Activated CD4-positive, alpha-beta T cell treated with anti-CD3 and anti-CD28 coated beads, Interleukin-2, amount 10 ng/mL, durations not matched to agents 24 days and 14 days (primary cell): ENCODE data around the gene DNAJB2. TPM values are rescaled to one million over a fixed set of nuclear protein-coding genes. Genes with fewer than 3 reads are reported as not detected.

Source experiments
- DNase-seq: peaks from one replicate; pipeline ENCODE4 v3.0.0; 2022
- H3K27ac Mint-ChIP-seq: one replicate; pipeline ENCODE4 v1.8.0; 2022; ENCODE audit warnings: mild to moderate bottlenecking, mixed read lengths
- H3K27me3 Mint-ChIP-seq: one replicate; pipeline ENCODE4 v1.8.0; 2022; ENCODE audit warnings: mixed read lengths
- H3K36me3 Mint-ChIP-seq: one replicate; pipeline ENCODE4 v1.8.0; 2022; ENCODE audit warnings: low read depth, mild to moderate bottlenecking, mixed read lengths
- H3K4me1 Mint-ChIP-seq: one replicate; pipeline ENCODE4 v1.8.0; 2021; ENCODE audit warnings: mixed read lengths
- H3K4me3 Mint-ChIP-seq: one replicate; pipeline ENCODE4 v1.8.0; 2022; ENCODE audit warnings: mild to moderate bottlenecking, moderate library complexity, mixed read lengths
- H3K9me3 Mint-ChIP-seq: one replicate; pipeline ENCODE4 v1.8.0; 2021; ENCODE audit warnings: mixed read lengths
- intact Hi-C: fragments of 100-400 bp; cut with micrococcal nuclease; formaldehyde crosslinking; loops from one replicate; pipeline ENCODE4 v1.15.1; 2023
- total RNA-seq: library from RNA; stranded (reverse); gene quantifications from 2 replicates; pipeline ENCODE4 v1.2.3, GENCODE V29; 2022

Gene DNAJB2
- total RNA-seq, 1 donor from 2014 or later, result 52.4 TPM

DNA sequence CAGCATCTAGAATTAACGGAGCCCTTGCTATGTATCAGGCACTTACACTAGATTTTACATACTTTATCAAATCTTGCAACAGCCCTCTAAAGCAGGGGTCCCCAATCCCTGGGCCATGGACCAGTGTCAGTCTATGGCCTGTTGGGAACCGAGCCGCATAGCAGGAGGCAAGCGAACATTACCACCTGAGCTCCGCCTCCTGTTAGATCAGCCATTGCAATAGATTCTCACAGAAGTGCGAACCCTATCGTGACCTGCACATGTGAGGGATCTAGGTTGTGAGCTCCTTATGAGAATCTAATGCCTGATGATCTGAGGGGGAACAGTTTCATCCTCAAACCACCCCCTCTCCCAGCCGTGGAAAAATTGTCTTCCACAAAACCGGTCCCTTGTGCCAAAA is 13.4 kb downstream of the DNAJB2 start:
- H3K27me3 Mint-ChIP-seq, result no peaks in the 10 kb centered on the region
- H3K27ac Mint-ChIP-seq, result no peak overlapping the region
- no peaks in the 10 kb centered on the region for H3K9me3 Mint-ChIP-seq
- no peaks in the 10 kb centered on the region for H3K36me3 Mint-ChIP-seq
- H3K4me3 Mint-ChIP-seq, result no peak overlapping the region
- peaks cover 12% of the 10 kb centered on the region for H3K4me1 Mint-ChIP-seq
- intact Hi-C loops, result no loop called here
- no peak for DNase-seq

DNA sequence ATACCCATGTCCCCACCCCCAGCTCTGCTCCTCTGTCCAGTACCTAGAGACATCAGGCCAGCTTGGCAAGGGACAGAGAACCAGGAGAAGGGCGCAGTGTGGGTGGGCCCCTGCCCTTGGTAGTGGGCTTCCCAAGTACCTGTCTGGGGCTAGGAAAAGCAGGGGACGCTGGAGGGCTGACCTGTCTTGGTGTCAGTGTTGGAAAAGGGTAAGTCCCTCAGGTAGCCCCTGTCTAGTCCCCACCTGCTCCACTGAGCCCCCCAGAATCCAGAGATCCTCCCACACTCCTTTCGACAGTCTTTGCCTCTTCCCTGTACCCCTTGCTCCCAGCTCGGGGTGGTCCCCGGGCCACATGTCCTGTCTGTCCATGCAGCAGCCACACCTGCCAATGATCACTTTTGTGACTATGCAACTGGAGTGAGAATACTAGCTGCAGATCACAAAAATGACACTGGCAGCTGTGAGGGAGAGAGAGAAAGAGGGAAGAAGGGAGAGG is 14.6 kb downstream of the DNAJB2 start:
- Mint-ChIP-seq H3K4me1 (peaks cover 13% of the 10 kb centered on the region), H3K9me3 (no peaks in the 10 kb centered on the region), H3K27ac (peak overlapping the region; percentile 97), H3K27me3 (peaks cover 1% of the 10 kb centered on the region), H3K36me3 (no peaks in the 10 kb centered on the region), H3K4me3 (peak overlapping the region; percentile 84)
- DNase-seq, result no peak
- intact Hi-C loops, result loop anchor here (1.0 to 2.0 kb wide), 5 partner anchors 14 to 117 kb away; partner anchors contain the start of genes ABCB6, CNPPD1, DNAJB2 and DNPEP

DNA sequence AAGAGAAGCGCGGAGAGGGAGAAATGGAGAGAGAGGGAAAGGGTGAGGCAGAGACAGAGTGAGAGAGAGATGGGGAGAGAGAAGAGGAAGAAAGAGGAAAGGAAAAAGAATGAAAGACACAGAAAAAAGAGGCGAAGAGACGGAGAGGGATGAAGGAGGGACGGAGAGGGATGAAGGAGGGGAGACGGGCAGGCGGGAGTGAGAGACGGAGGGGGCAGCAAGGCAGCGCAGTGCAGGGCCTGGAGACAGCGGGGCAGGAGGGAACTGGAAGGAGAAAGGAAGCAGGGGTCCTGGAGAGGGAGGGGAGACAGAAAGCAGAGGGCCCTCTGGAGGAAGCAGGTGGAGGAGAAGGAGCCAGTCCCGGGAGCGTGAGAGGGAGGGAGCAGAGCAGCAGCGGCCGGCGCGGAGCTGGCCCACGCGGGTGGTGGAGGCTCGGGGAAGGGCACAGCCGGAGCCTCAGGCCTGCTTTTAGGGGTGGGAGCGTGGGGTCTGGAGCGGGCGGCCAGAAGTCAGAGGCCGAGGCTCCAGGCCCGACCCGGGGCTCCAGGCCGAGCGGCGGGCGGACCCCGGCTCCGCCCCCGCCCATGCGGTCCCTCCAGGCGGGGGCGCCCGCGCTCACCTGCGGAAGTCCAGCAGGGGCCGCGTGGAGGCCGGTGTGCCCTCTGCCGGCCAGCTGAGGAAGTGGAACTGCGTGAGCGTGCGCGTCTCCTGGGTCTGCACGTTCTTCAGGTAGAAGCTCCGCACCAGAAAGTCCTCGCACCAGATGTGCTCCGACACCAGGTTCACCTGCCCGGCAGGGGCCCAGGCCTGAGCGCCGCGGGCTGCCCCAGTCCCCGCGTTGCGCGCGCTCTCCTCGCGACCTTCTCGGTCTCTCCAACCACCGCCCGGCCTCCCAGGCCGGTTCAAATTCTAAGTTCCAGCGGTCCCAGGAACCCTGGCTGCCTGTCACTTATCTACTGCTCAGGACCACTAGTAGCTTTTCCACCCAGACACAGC is 15.5 kb downstream of the DNAJB2 start:
- Mint-ChIP-seq H3K9me3 (no peaks in the 10 kb centered on the region), H3K36me3 (no peaks in the 10 kb centered on the region), H3K4me3 (peak overlapping the region; percentile 84), H3K27me3 (peaks cover 6% of the 10 kb centered on the region), H3K27ac (peak overlapping the region; percentile 97), H3K4me1 (peaks cover 17% of the 10 kb centered on the region)
- peak; percentile 97 for DNase-seq
- intact Hi-C loops, result loop anchor here (1.0 to 2.0 kb wide), 6 partner anchors 15 to 118 kb away; partner anchors contain the start of genes ABCB6, CNPPD1, DNAJB2 and DNPEP

DNA sequence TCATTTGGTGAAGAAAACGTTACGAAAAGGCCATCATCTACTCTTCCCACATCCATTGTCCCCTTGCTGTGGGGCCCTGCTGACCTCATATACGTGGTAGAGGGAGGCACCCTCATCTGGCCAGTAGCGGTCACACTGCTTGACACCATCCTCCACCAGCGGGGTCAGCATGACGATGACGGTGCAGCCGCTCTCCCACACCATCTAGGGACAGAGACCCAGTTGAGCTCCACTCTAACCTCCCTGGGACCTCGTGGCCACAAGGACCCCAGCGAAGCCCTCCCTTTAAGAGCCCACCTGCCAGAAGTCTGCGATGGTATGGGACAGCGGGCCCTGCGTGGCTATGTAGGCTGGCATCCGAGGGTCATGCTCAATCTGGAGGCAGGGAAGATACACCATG is 17.0 kb downstream of the DNAJB2 start:
- H3K36me3 Mint-ChIP-seq, result no peaks in the 10 kb centered on the region
- H3K4me1 Mint-ChIP-seq, result peaks cover 17% of the 10 kb centered on the region
- H3K27me3 Mint-ChIP-seq, result peaks cover 11% of the 10 kb centered on the region
- no peak overlapping the region for H3K27ac Mint-ChIP-seq
- H3K4me3 Mint-ChIP-seq, result no peak overlapping the region
- no peaks in the 10 kb centered on the region for H3K9me3 Mint-ChIP-seq
- intact Hi-C loops, result loop anchor here (2.0 kb wide), 1 partner anchor 237 kb away; no protein-coding TSS in a partner anchor
- DNase-seq, result no peak

DNA sequence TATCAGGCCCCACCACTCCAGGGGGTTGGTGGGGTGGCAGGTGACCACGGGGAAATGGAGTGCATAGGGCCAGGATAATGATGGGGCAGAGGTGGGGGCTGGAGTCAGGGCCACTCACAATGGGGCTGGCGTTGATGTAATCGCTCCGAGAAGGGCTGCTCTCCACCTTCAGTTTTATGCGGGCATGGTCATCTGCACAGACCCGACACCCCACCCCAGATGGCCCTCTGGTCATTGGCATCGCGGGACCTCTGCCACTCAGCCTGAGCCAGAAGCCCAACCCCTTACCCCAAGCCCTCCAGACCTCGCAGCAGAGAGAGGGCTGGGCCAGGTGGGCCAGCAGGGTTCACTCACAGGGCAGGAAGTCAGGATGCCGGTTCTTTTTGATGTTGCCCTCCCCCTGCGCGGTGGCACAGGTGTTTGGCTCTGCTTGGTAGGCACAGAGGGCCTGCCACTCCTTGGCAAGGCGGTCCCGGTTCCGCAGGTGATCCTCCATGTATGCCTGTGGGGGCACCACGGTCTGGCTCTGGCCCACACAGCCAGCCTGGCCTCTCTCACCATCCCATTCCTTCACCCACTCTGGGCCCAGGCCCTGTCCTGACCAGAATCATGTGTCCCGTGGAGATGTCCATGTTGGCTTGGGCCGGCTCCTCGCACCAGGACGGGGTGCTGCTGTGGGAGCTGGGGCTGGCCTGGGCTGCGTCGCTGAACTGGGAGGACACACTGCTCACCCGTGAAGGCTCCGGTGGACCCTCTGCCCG is 17.6 kb downstream of the DNAJB2 start:
- peaks cover 17% of the 10 kb centered on the region for H3K4me1 Mint-ChIP-seq
- no peak for DNase-seq
- H3K4me3 Mint-ChIP-seq, result no peak overlapping the region
- H3K36me3 Mint-ChIP-seq, result no peaks in the 10 kb centered on the region
- intact Hi-C loops, result loop anchor here (2.0 kb wide), 1 partner anchor 238 kb away; no protein-coding TSS in a partner anchor
- no peaks in the 10 kb centered on the region for H3K9me3 Mint-ChIP-seq
- H3K27me3 Mint-ChIP-seq, result peaks cover 17% of the 10 kb centered on the region
- H3K27ac Mint-ChIP-seq, result no peak overlapping the region

DNA sequence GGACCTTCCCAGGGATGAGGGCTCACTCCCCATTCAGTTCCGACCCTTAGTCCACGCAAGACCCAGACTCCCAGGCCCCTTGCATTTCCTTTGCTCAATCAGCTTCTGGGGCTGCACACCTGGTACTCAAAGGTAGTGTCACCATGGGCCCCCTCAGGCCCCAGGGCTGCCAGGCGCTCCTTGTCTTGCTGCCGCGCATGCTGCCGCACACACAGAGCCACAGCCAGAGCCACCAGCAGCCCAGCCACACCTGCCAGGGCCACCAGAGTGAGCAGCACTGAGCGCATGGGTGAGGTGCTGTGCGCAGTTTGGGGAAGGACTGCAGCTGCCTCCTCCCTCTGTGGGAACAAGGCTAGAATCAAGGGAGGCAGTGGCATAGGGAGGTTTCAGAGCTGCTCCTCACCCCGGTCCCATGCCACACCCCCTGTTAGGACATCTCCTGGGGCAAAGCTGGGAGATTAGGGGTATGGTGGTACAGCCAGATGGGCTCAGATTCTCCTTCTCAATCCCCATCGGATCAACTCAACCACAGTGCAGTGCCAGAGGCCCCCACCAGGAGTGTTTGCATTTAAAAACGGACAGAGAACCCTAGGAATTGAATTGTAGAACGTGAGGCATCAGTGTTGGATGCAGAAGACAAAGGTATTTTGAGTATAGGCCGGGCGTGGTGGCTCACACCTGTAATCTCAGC is 18.7 kb downstream of the DNAJB2 start:
- no peak for DNase-seq
- Mint-ChIP-seq H3K4me3 (no peak overlapping the region), H3K27me3 (peaks cover 21% of the 10 kb centered on the region), H3K9me3 (no peaks in the 10 kb centered on the region), H3K36me3 (no peaks in the 10 kb centered on the region), H3K4me1 (peaks cover 17% of the 10 kb centered on the region), H3K27ac (no peak overlapping the region)
- intact Hi-C loops, result loop anchor here (1.0 to 2.0 kb wide), 3 partner anchors 19 to 239 kb away; partner anchors contain the start of genes DNAJB2 and NHEJ1

DNA sequence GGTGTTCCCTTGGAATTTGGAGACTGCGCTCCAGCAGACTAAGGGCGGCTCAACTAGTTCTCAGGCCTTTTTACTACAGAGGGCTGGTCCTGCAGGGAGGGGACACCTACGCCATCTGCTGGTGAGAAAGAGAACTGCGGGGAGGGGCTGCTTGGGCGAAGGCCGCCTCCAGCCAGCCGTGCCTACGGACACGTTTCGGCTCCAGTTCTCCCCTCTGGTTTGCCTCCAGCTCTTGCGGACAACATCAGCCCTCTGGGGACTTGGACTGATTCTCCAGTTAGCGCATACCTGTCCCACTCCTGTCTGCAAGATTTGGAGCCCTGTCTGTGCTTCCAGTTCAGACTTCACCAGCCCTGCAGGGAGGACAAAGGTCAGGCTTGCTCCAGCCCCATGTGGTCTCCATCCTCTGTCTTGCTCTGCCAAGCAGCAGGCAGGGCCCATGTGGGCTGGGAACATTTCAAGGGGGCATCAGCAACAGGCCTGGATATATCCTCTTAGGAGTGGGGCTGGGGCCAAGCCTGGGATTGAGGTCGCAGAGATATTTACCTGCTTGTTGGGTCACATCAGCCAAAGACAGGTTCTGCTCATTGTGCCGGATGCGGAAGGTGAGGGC is 19.7 kb downstream of the DNAJB2 start:
- intact Hi-C loops, result loop anchor here (1.0 kb wide), 2 partner anchors 20 to 139 kb away; partner anchors contain the start of genes DNAJB2 and NHEJ1
- H3K27ac Mint-ChIP-seq, result no peak overlapping the region
- H3K9me3 Mint-ChIP-seq, result no peaks in the 10 kb centered on the region

DNA sequence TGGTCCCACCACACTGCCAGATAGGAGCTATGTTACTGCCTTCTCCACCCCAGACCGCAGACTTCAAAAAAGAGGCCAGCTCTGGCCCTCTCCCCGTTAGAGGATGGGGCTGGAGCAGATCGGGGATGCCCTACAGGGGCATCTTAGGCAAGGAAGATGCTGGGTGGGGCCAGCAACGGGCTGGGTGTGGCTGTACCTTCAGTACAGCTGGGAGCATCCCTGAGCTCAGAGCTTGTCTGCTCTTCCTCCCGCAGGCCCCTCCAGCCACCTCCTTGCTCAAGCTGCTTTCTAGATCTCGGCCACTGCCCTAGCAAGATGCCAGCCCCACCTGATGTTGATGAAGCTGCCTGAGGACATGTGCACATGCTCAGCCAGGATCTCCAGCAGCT is 20.2 kb downstream of the DNAJB2 start:
- H3K4me1 Mint-ChIP-seq, result peaks cover 13% of the 10 kb centered on the region
- peak overlapping the region; percentile 47 for H3K4me3 Mint-ChIP-seq
- intact Hi-C loops, result no loop called here
- H3K9me3 Mint-ChIP-seq, result no peaks in the 10 kb centered on the region
- peaks cover 29% of the 10 kb centered on the region for H3K27me3 Mint-ChIP-seq
- no peak overlapping the region for H3K27ac Mint-ChIP-seq
- DNase-seq, result no peak
- H3K36me3 Mint-ChIP-seq, result no peaks in the 10 kb centered on the region

More for the DNA sequence above, 19.7 kb downstream of the DNAJB2 start:
- H3K4me3 Mint-ChIP-seq, result peak overlapping the region; percentile 47
- H3K36me3 Mint-ChIP-seq, result no peaks in the 10 kb centered on the region
- peaks cover 17% of the 10 kb centered on the region for H3K4me1 Mint-ChIP-seq
- peak; percentile 97 for DNase-seq
- H3K27me3 Mint-ChIP-seq, result peaks cover 27% of the 10 kb centered on the region

DNA sequence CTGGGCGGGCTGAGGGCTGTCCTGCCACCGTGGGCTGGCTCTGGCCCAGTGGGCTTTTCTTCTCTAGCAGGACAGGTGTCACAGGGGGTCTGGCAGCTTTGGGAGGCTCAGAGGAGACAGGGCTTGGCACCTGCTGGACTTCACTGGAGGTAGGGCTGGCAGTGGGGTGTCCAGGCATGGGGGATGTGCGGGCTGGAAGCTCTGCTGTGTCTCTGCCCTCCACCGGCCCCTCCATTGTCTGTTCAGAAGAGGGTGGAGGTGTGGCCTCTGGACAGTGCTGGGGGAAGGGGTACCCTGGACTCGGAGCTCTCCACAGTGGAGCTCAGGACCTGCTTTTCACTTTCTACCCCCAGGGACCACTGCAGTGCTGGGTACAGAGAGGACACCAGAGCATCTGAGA is 20.9 kb downstream of the DNAJB2 start:
- Mint-ChIP-seq H3K4me3 (no peak overlapping the region), H3K9me3 (no peaks in the 10 kb centered on the region), H3K36me3 (no peaks in the 10 kb centered on the region), H3K27ac (no peak overlapping the region), H3K4me1 (peaks cover 10% of the 10 kb centered on the region), H3K27me3 (peaks cover 33% of the 10 kb centered on the region)
- intact Hi-C loops, result no loop called here
- no peak for DNase-seq

DNA sequence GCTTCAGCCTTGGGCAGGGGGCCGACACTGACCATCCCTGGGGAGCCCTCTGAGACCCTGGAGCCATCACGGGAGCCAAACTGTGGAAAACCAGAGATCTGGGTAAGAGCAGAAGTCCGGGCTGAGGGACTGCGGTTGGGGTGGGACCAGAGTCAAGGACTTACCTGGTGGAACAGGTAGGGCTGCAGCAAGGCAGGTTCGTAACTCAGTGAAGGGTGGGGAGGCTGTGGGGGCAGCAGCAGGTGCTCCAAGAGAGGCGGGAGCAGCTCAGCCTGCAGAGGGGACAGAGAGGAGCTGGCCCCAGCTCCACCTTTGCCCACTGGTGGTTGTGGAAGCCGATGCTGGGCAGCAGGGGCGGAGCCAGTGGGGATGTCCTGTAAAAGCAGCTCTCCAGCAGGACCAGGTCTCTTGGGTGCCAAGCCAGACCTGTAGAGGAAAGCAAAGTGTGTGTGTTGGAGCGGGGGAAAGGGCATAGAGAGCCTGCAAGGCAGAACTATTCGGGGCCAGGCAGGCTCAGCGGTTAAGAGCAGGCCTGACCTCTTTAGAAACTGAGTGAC is 23.3 kb downstream of the DNAJB2 start:
- Mint-ChIP-seq H3K4me3 (no peak overlapping the region), H3K9me3 (no peaks in the 10 kb centered on the region)
- intact Hi-C loops, result no loop called here

DNA sequence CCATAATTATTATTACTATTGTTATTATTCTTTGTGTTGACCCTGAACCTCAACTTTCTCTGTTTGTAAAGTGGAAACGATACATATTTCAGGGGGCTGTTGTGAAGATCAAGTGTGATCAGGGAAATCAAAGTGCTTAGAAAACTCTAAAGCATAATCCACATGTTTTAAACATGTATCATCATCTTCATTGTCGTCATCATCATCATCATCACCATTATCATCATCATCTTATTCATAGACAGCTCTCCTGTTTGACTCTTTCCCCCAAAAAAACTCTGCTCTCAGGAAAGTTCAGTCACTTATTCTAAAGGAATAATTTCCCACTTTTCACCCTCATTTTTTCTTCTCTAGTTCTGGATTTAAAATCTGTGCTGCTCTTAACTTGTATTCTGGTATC is 25.1 kb downstream of the DNAJB2 start:
- no peaks in the 10 kb centered on the region for H3K9me3 Mint-ChIP-seq
- H3K27ac Mint-ChIP-seq, result no peak overlapping the region
- peaks cover 54% of the 10 kb centered on the region for H3K27me3 Mint-ChIP-seq

More for the DNA sequence above, 23.3 kb downstream of the DNAJB2 start:
- DNase-seq, result no peak
- H3K27me3 Mint-ChIP-seq, result peaks cover 48% of the 10 kb centered on the region
- H3K4me1 Mint-ChIP-seq, result peaks cover 5% of the 10 kb centered on the region
- no peak overlapping the region for H3K27ac Mint-ChIP-seq
- H3K36me3 Mint-ChIP-seq, result no peaks in the 10 kb centered on the region

DNA sequence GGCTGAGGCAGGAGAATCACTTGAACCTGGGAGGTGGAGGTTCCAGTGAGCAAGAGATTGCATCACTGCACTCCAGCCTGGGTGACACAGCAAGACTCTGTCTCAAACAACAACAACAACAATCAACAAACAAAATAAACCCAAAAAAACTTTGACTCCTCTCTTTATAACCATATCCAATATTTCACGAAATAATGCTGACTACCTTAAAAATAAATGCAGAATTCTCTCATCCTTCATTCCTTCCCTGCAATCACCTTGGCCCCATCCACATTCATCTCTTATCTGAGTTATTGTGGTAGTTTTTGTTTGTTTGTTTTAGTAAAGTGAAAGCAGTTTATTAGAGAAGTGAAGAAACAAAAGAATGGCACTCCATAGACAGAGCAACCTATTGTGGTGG is 26.9 kb downstream of the DNAJB2 start:
- intact Hi-C loops, result no loop called here

More for the DNA sequence above, 25.1 kb downstream of the DNAJB2 start:
- H3K4me1 Mint-ChIP-seq, result no peaks in the 10 kb centered on the region
- intact Hi-C loops, result no loop called here
- no peak for DNase-seq
- H3K4me3 Mint-ChIP-seq, result no peak overlapping the region
- H3K36me3 Mint-ChIP-seq, result no peaks in the 10 kb centered on the region

More for the DNA sequence above, 26.9 kb downstream of the DNAJB2 start:
- no peak overlapping the region for H3K27ac Mint-ChIP-seq
- H3K4me1 Mint-ChIP-seq, result no peaks in the 10 kb centered on the region
- H3K9me3 Mint-ChIP-seq, result no peaks in the 10 kb centered on the region
- no peaks in the 10 kb centered on the region for H3K36me3 Mint-ChIP-seq
- no peak for DNase-seq
- H3K27me3 Mint-ChIP-seq, result peaks cover 62% of the 10 kb centered on the region
- no peak overlapping the region for H3K4me3 Mint-ChIP-seq
